Left kidney (tissue), 2 donors: ENCODE measurements around the gene CCN6. TPM values are rescaled to one million over a fixed set of nuclear protein-coding genes. Genes with fewer than 3 reads are reported as not detected.
"Not testable (repeated sequence)": the region's sequence is repeated elsewhere in the genome, so short reads cannot be mapped to it uniquely, and the experiment has no call there.

Experiments
- DNase-seq: peaks from one replicate; pipeline ENCODE4 v3.0.0-alpha.2; 2013
- polyA plus RNA-seq: library from polyadenylated mRNA; unstranded; fragments of 120-200 nt; gene quantifications from one replicate; pipeline ENCODE4 v1.2.1, GENCODE V29; 2013; ENCODE audit not compliant: insufficient read length

CCN6 gene
- polyA plus RNA-seq, 1 donor = 2.7 TPM

DNA sequence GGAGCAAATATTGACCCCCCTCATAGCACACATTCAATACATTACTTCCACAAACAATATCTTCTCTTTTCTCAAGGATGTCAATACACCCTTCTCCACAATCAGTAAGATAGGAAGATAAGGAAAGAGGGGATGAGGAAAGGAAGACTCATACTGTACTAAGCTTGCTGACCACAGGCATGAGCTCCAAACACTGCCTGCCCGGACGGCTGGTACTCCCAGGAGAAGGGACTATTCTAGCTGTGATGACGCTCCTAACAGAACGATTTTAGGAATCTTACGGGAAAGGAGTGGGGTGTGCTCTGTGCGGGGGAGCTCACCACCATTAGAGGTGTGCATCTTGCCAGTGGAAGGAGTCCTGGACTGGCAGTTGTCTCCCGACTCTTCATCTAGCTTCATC, 3.9 kb upstream of the CCN6 start:
- DNase-seq = no peak

DNA sequence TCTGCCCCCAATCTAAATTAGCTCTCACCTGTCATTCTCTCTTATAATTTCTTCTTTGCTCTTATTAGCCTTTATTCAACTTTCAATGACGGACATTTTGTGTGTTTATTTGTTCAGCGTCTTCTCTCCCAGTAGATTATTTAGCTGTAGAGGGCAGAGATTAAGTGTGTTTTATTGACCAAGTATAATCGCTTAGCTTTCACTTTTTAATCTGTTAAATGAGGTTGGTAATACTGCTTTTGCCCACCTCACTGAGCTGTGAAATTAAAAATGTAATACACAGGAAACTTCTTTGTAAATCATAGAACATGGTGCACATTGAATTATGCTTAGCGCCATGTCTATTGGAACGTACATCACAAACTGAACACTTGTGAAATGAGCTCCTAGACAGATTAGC, 3.5 kb upstream of the CCN6 start:
- DNase-seq = no peak

DNA sequence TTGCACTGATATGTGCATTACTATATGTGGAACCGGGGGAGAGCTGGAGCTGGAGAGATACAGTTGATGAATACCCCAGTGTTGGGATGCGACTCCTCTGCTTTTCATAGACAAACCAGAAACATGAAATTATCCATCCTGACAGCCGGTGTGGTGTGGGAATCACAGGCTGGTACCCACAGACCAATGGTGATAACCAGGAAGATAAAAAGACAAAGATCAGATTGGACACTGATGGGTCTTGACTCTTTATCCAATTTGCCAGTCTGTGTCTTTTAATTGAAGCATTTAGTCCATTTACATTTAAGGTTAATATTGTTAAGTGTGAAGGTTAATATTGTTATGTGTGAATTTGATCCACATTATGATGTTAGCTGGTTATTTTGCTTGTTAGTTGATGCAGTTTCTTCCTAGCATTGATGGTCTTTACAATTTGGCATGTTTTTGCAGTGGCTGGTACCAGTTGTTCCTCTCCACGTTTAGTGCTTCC, 2.6 kb upstream of the CCN6 start:
- not testable (repeated sequence) for DNase-seq

DNA sequence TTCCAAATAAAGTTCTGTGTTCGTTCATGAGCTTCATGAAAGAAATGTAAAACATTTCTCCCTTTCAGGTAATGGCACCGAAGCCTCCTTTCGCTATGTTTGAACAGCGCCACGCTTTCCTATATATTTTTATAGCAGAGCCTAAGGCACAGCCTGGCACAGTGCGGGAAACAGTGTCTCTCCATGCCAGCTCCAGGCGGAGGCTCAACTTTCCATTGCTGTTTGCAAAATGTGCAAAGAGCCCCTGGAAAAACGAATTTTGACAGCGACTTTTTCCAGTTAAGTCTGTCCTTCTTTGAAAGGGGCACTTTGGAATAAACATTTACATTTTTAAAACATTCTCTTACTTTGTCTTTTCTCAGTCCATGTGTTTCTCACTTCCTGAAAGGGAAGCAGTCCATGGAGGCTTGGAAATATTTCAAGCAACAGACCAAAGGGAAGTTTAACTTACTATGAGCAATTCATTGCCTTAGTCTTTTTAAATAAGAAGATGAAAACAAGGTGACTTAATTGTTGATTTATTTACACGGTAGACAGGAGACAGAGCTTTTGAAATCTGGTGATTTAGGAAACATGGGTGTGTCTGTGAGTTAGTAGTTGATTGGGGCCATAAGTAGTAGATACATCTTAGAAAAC, 769 bp downstream of the CCN6 start:
- DNase-seq = no peak

DNA sequence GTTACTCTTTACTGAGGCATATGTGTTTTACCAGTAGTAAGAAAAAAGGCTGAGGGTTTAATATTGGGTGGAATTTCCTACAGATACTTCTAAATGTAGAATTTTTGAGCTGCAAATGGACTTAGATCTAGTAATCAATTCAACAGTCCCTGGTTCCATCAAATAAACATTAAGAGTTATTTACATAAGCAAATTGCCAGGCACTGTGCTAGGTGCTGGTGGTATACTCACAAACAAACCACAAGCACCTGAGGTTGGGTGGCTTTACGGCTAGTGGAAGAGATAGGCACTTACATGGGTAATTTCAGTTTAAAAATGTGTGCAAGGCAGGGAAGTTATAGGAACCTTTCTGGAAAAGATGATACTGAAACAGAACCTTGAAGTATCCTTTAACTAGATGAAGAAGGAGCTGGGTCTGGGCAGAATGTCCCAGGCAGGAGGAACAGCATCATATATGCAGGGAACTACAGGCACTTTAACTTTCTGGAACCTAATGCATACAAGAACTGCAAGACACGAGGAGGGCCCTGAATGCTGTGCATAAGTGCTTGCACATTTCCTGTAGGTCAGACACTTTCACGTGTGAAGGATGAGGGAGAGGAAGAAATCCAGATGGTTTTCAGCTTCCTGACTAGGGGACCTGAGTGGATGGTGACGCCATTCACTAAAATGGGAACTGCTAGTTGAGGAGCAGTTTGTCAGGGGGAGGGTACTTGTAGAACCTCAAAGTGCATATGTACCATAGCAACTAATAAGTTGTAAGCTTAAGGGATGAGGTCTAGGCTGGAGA, 4.5 kb downstream of the CCN6 start:
- no peak for DNase-seq

DNA sequence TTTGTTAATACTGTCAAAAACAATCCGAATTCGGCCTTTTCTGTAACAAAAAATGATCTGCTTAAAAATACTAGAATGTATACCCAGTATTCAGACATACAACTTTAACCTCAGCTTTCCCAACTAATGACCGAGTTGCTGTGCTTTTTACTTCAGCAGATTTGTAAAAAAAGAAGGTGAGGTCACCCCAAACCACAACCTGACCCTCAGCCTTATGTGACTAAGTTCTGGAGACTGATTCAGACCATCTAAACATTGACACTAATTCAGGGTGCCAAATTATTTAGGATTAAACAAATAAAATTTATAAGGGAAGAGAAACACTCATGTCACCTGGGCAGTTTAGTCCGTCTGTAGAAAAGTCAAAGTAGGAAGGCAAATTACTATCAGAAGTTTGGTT, 7.7 kb downstream of the CCN6 start:
- no peak for DNase-seq

DNA sequence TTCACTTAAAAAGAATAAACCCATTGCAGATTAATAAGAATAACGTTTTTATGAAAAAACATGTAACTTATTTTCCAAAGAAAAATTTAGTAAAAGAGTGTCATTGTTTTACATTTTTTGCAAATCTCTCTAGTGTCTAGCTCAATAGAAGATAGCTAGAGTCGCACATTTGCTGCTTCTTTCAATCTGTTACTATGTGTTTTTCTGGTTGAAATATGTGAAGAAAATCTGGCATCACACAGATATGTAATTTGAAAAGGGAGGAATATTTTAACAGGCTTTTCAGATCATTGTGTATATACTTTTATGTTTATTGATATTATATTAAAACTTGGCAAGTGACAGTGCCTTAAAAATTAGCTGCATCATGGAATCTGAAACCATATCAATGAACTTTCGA, 9.1 kb downstream of the CCN6 start:
- no peak for DNase-seq

DNA sequence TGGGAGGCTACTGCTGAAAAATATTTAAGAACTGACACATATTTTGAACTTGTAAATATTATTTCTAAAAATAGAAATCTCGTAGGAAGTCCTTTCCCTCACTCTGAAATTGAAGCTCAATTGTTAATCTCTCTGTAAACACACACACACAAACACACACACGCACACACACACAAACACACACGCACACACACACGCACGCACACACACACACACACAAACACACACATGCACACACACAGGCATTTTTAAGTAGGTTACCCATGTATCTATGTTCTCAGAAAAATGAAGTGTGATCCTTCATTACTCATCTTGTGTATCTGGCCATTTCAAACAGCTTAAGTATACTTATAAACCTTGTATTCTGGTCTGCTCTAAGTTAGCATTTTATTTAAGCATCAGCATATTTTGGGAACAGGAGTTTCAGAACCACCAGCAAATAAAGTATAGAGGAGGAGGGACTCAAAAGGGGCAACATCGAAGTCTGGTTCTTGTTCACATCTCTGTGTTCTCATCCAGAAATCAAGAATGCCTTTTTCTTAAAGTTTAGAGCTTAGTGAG, 11.6 kb downstream of the CCN6 start:
- DNase-seq = no peak

DNA sequence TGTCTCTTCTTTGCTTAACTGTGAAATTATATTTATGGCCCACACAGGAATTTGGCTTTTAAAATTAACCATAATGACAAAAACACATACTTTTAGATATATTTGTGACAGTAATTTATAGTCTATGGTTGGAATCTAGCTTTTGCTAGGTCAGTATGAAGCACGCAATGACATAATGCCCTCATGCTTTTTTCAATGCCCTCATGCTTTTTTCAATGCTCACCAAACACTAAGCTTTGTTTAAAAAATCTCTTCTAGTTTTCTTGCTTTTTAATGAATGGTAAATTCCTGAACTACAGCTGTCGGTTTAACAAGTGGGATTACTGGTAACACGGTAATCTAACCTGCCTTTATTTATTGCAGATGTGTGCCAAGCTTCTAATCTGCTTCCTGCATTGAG, 12.7 kb downstream of the CCN6 start:
- DNase-seq = no peak

DNA sequence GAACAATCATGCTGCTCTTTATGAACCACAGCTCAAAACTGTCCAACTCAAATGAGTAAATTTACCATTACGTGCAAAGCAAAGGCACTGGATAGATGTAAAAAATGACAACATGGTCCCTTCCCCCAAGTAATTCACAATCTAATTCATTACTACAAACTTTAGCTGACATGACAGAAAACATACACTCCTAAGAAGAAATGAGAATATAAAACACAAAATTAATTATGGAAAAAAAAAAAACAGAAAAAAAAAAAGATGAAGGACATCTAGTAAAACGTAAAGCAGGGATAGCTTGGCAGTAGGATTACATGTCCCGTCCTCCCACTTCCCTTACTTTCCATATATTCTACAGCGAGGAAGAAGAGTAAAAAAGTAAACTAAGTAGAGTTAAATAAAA, 27.7 kb downstream of the CCN6 start:
- DNase-seq = no peak

DNA sequence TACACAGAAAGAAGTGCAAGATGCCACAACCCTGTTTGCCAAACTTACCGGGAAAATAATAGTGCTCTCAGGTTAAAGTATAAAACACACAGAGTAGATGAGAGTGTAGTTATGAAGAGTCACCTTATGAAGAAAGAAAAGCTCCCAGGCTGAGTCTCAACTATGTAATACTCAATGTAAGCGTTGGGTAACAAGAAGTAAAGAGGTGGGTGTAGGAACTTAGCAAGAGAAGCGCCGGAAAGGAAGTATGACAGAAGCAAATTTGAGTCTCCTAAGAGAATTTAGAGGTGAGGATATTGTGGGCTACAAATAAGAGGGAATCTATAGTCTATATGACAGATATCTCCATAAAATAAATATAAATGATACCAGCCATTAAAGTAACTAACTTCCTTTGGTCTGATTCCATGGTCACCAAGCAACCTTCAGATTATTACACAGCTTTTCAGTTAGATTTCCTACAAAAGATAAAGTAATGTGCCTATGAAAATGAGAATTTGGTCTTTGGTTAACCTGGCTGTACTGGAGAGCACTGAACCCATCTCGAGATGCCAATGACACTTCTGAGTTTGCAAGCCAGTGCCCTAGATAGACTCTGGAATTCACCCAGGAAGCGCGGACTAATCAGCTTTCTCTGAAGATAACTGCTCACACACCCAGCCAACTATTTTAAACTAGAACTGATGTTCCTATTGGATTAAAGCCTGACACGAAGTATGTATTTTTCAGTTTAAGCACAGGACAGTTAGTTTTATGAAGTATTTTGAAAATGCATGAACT, 31.6 kb downstream of the CCN6 start:
- DNase-seq = no peak

DNA sequence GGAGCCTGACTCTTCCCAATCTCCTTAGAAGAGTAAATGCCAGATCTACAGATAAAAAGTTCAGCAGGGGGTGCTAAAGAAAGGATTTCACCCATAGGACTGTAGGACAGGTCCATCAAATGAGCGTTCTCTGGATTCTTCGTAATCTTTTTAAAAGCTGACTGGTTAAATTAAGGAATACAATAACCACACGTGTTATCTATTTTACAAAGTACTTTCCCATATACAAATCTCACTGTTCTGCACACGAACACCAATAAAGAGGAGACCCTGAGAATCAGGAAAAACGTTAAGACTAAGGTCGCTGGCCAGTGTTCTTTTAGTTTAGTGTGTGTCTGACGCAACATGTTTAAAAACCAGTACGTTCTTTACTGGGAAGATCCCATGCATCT, 32.8 kb downstream of the CCN6 start:
- peak; percentile 50 for DNase-seq

DNA sequence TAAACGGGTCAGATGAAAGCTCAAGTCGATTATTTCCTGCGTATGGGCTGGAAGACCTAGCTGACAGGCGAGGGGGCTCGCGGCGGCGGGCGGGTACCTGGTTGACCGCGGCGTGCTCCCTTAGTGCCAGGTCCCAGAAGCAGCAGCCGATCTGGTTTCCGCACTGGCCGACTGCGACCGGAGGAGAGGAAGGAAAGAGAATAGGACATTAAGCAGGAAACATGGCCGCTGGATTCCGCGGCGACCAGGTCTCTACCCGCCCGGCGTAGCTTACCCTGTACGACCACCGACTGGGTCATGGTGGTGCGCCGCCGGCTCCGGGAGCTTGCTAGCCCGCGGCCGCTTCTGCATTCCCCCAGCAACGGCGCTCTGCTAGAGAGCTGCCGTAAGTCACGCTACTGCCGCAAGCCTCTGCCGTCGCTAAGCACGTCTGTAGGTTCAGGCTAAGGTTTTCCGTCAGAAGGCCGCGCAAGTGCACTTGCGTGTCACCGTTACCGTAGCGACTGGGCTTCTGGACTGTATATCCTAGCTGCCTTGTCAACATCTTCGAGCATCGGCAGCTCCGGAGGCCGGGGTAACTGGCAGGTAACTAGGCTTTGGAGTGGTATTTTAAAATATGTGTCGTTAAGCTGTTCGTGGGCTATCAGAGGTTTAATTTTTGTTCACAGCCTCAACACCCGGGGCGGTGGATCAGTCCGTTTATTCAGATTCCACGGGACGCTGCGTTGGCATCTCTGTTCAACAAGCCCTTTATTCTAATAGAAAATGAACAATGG, 33.4 kb downstream of the CCN6 start, which contains the start of the genes FAM229B and TUBE1:
Gene FAM229B (plus strand): TSS at position 456 of the 776 bp plus-strand sequence. CDS start 11,693 bp downstream, outside the sequence.
Gene TUBE1 (minus strand): TSS at position 347 of the 776 bp plus-strand sequence. CDS start 48 bp downstream, at position 299.
- DNase-seq = peak; percentile 94

DNA sequence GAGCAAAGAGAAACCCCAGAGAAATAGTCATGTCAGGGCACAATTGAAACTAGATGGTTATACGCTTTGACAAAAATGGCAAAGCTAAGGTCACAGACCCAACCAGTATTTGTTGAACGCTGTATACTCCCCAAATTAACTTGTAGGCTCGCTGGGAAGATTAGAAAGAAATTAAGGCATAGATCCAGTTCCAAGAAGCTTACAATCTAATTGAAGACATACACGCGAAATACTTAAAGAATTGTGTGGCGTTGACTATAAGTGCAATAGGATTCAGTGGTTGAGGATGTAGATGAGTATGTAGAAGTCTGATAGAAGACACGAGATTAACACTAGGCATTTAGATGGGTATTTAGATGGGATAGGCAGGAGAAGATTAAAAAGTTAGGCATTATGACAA, 34.0 kb downstream of the CCN6 start:
- no peak for DNase-seq

DNA sequence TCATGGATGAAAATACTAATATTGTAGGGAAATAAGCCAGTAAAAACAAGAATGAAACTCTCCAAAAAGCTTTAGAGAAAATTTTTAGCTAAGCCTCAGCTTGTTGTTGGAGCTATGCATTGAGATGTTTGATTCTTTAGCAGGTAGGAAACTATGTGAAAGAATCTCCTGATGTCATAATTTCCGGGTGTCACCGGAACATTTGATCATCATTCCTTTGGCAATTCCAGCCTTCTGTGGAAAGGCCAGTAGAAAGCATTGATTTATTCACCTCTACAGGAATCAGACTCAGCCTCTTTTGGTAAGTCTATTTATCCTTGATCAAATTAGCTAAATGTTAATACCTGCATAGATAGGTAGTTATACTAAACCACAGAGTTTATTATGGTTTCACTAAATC, 43.0 kb downstream of the CCN6 start:
- no peak for DNase-seq

DNA sequence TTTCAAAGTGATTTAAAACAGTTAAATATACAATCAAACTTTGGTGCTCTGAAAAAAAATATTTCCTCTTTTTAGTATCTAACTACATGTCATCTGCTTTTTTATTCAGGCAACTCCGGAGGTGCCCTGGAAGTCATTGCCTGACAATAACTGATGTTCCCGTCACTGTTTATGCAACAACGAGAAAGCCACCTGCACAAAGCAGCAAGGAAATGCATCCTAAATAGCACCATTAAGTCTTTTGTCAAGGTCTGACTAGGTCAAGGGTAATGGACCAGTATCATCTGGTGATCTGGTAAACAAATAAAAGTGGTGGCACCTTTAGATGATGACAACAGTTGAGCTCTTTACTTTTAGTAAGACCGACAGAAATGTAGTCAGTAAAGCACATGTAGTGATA, 46.7 kb downstream of the CCN6 start:
- no peak for DNase-seq

DNA sequence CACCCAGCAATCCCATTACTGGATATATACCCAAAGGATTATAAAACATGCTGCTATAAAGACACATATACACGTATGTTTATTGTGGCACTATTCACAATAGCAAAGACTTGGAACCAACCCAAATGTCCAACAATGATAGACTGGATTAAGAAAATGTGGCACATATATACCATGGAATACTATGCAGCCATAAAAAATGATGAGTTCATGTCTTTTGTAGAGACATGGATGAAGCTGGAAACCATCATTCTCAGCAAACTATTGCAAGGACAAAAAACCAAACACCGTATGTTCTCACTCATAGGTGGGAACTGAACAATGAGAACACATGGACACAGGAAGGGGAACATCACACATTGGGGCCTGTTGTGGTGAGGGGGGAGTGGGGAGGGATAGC, 52.1 kb downstream of the CCN6 start:
- not testable (repeated sequence) for DNase-seq

DNA sequence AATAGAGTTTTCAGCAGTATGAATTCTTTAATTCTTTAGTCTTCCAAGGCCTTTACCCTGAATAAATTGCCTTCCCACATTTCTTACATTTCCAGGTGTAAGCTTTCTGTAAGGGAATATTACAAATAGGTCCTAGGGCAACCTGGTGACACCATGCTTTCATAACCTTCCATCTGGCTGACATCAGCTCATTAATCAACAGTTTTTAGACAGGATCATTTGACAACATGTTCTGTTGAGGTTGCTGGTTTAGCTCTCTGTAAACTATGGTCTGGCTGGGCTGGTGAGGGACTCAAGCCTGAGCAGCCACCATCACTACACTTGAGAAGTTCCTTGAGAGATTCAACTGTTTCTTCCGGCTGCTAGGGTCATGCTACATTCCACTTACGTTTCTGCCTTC, 52.7 kb downstream of the CCN6 start:
- DNase-seq = no peak

DNA sequence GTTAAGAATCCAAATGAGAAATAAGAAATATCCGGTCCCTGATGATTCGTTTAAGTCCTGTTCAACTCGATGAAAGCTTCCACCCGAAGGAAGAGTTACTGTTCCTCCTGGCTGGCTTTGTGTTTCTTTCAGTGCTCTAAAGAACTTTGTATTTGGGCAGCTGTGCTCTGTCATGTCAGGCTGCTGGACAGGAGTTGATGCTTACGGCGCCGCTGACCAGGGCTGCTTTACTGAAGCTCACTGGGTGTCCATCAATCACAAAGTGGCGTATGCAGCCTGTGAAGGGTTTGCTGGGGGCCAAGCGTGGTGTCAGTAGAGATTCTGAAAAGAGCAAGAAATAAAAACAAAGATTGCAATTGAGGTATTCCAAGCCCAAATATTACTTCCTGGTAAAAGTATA, 55.4 kb downstream of the CCN6 start:
- DNase-seq = peak; percentile 38

DNA sequence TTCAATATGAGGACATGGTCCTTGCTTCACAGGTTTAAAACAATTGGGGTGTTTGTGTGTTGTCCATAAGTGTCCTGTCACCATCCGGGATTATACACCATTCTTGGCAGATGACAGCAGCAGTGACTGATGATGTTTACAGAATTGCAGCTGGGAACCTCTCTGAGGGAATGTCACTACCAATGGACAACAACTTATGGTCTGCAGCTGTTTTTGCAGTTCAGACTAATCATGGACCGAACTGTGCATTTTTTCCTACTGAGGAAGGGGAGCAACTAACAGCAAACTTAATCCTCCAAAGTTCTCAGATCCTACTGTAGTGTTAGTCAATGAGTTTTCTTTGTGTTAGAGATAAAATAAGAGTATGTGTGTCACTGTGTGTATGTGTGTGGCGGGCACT, 59.5 kb downstream of the CCN6 start:
- DNase-seq = no peak

DNA sequence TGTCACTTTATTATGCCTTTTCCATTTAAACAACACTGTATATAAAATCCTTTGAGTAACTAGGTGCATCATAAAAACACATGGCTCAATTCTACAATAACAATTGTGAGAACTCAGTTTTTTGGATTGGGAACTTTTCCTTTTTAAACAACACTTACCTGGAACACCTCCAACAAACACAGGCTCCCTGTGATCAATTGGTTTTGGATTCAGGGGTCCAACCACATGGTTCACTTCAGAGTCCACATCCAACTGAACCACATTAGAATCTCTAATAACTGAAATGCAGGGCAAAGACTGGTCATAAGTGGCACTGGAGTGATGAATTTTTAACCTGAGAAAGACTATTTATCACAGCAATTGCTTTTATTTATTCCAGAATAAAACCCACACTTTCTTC, 60.0 kb downstream of the CCN6 start:
- DNase-seq = no peak
